ENCODE measurements around the gene TFDP1. TPM values are rescaled to one million over a fixed set of nuclear protein-coding genes. Genes with fewer than 3 reads are reported as not detected.

TFDP1 gene
- total RNA-seq, 4 donors from 2014 or later, result 21.9 to 49.0 (median 29.2) TPM

DNA sequence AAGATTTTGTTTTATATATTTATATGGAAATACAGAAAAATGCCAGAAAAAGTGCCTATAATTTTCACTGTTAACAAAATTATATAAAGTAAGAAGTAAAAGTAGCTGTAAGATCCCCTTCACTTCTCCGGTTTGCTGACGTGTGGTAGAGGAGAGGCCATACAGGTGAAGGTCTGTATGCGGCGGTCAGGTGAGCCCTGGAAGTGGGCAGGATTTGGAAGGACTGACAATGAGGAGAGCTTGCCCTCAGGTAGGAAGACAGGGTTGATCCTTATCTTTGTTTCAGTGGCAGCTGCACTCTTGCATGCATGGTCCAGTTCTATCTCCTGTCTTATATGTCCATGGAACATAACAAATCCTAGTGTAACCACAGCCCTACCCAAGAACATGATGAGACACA, 16.9 kb upstream of the TFDP1 start:
- no peak for ATAC-seq

DNA sequence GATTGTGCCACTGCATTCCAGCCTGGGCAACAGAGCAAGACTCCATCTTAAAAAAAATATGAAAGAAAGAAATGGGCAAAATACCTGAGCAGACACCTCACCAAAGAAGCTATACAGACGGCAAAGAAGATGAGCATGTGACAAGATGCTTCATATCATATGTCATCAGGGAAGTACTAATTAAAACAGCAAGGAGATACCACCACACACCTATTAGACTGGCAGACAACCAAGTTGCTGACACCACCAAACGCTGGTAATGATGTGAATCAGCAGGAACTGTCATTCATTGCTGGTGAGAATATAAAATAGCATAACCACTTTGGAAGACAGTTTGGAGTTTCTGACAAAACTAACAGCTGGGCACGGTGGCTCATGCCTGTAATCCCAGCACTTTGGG, 11.5 kb upstream of the TFDP1 start:
- TF ChIP-seq POLR2A (IDR thresholded peaks at IDR 0.05), result no peak

More for the DNA sequence above, 16.9 kb upstream of the TFDP1 start:
- WGBS, 2 donors (ENCODE audit: low coverage in 1 of 2), result 83% methylated on average over 4 of the region's 4 CpGs; no CpG with 5 or more reads in 1 of the 2 donors
- TF ChIP-seq, protein P1, sequence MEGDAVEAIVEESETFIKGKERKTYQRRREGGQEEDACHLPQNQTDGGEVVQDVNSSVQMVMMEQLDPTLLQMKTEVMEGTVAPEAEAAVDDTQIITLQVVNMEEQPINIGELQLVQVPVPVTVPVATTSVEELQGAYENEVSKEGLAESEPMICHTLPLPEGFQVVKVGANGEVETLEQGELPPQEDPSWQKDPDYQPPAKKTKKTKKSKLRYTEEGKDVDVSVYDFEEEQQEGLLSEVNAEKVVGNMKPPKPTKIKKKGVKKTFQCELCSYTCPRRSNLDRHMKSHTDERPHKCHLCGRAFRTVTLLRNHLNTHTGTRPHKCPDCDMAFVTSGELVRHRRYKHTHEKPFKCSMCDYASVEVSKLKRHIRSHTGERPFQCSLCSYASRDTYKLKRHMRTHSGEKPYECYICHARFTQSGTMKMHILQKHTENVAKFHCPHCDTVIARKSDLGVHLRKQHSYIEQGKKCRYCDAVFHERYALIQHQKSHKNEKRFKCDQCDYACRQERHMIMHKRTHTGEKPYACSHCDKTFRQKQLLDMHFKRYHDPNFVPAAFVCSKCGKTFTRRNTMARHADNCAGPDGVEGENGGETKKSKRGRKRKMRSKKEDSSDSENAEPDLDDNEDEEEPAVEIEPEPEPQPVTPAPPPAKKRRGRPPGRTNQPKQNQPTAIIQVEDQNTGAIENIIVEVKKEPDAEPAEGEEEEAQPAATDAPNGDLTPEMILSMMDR (IDR thresholded peaks at IDR 0.05), result no peak
- no peak for TF ChIP-seq POLR2AphosphoS5 (IDR thresholded peaks at IDR 0.05)
- no peak for TF ChIP-seq EP300 (IDR thresholded peaks at IDR 0.05)
- no peak for TF ChIP-seq POLR2A (IDR thresholded peaks at IDR 0.05)
- Histone ChIP-seq H3K36me3 (no peaks in the 10 kb centered on the region), H3K4me3 (no peak overlapping the region), H3K27me3 (no peaks in the 10 kb centered on the region), H3K4me1 (peaks cover 0 to under 1% (median 0%) of the 10 kb centered on the region in 3 donors), H3K27ac (no peak overlapping the region), H3K9me3 (peaks cover 0 to 7% (median 0%) of the 10 kb centered on the region in 3 donors)

DNA sequence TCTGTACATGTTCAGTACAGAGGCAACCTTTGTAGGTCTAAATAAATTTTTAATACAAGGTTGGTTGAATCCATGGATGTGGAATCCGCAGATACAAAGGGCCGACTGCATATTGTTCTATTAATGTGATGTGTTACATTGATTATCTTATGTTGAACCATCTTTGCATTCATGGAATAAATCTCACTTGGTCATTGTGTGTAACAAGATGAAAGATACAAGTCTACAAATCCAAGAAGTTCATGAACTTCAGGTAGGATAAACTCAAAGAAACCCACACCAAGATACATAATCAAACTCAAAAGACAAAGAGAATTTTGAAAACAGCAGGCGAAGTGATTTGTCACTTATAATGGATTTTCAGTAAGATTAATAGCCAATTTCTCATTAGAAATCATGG, 8.0 kb upstream of the TFDP1 start:
- TF ChIP-seq, protein P1 (IDR thresholded peaks at IDR 0.05), result no peak
- TF ChIP-seq POLR2A (IDR thresholded peaks at IDR 0.05), result no peak
- WGBS, 2 donors (ENCODE audit: low coverage in 1 of 2), result 45 to 91% methylated on average over 3 of the region's 3 CpGs
- no peak overlapping the region for H3K4me3 ChIP-seq
- no peaks in the 10 kb centered on the region for H3K4me1 ChIP-seq
- no peak for ATAC-seq
- H3K9me3 ChIP-seq, result peaks cover 0 to 32% (median 0%) of the 10 kb centered on the region in 3 donors
- H3K27me3 ChIP-seq, result no peaks in the 10 kb centered on the region
- no peaks in the 10 kb centered on the region for H3K36me3 ChIP-seq
- no peak overlapping the region for H3K27ac ChIP-seq

More for the DNA sequence above, 11.5 kb upstream of the TFDP1 start:
- H3K9me3 ChIP-seq, result peaks cover 0 to 32% (median 0%) of the 10 kb centered on the region in 3 donors
- H3K27me3 ChIP-seq, result no peaks in the 10 kb centered on the region
- no peak for ATAC-seq
- whole genome bisulfite sequencing, 2 donors (ENCODE audit: low coverage in 1 of 2), result 79% methylated on average over 3 of the region's 3 CpGs; no CpG with 5 or more reads in 1 of the 2 donors
- H3K27ac ChIP-seq, result no peak overlapping the region
- no peaks in the 10 kb centered on the region for H3K4me1 ChIP-seq
- no peak overlapping the region for H3K4me3 ChIP-seq
- H3K36me3 ChIP-seq, result no peaks in the 10 kb centered on the region

DNA sequence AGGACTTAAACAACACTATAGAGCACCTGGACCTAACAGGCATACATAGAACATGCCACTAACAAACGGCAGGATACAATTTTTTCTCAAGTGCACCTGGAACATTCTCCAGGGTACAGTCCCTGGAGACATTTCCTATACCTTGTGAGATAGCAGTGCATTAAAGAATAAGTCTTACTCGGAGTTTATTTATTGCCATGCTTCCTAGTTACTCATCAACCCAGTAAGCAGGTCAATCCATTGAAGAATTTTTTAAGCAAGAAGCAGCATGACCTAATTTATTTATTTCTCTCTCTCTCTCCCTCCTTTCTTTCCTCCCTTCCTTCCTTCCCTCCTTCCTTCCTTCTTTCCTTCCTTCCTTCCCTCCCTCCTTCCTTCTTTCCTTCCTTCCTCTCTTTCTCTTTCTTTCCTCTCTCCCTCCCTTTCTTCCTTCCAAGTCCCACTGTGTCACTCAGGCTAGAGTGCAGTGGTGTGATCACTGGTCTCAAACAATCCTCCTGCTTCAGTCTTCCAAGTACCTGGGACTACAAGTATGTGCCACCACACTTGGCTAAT, 6.6 kb upstream of the TFDP1 start:
- H3K27me3 ChIP-seq, result no peaks in the 10 kb centered on the region
- no peak for ATAC-seq
- H3K36me3 ChIP-seq, result no peaks in the 10 kb centered on the region
- TF ChIP-seq EP300 (IDR thresholded peaks at IDR 0.05) (no peak), POLR2AphosphoS5 (IDR thresholded peaks at IDR 0.05) (no peak), POLR2A (IDR thresholded peaks at IDR 0.05) (no peak)
- TF ChIP-seq, protein P1 (IDR thresholded peaks at IDR 0.05), result no peak
- no peaks in the 10 kb centered on the region for H3K4me1 ChIP-seq
- no peak overlapping the region for H3K27ac ChIP-seq
- no peak overlapping the region for H3K4me3 ChIP-seq
- 81 to 91% methylated on average over 2 of the region's 2 CpGs for WGBS, 2 donors (ENCODE audit: low coverage in 1 of 2)
- H3K9me3 ChIP-seq, result peaks cover 0 to 26% (median 0%) of the 10 kb centered on the region in 3 donors

DNA sequence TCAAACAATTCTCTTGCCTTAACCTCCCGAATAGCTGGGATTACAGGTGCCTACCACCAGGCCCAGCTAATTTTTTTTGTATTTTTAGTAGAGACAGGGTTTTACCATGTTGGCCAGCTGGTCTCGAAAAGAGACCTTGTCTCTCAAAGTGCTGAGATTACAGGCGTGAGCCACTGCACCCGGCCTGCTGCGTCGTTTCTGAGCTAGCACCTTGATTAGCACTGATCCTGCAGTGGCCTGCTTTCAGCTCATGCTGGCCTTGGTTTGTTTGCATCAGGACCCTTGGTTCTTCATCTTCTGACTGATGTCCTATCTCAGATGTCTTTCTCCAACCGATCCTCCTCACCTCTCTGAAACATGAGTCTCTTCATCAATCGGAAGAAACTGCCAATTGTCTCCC, 4.9 kb upstream of the TFDP1 start:
- TF ChIP-seq POLR2AphosphoS5 (IDR thresholded peaks at IDR 0.05) (no peak), EP300 (IDR thresholded peaks at IDR 0.05) (no peak), POLR2A (IDR thresholded peaks at IDR 0.05) (no peak)
- TF ChIP-seq, protein P1 (IDR thresholded peaks at IDR 0.05), result no peak
- no peak overlapping the region for H3K4me3 ChIP-seq
- H3K36me3 ChIP-seq, result no peaks in the 10 kb centered on the region
- peaks cover 0 to 26% (median 0%) of the 10 kb centered on the region in 3 donors for H3K9me3 ChIP-seq
- 79 to 92% methylated on average over 2 to 8 of the region's 8 CpGs for WGBS, 2 donors (ENCODE audit: low coverage in 1 of 2)
- ATAC-seq, result no peak
- H3K27me3 ChIP-seq, result no peaks in the 10 kb centered on the region
- peaks cover 0 to 4% (median 0%) of the 10 kb centered on the region in 3 donors for H3K4me1 ChIP-seq
- H3K27ac ChIP-seq, result no peak overlapping the region

Data from gastroesophageal sphincter (tissue), 4 donors.